Measurements from ENCODE around the gene MYO18B. TPM values are rescaled to one million over a fixed set of nuclear protein-coding genes. Genes with fewer than 3 reads are reported as not detected.

Gene MYO18B
- total RNA-seq, 1 donor from 2014 or later, result 17.6 TPM

DNA sequence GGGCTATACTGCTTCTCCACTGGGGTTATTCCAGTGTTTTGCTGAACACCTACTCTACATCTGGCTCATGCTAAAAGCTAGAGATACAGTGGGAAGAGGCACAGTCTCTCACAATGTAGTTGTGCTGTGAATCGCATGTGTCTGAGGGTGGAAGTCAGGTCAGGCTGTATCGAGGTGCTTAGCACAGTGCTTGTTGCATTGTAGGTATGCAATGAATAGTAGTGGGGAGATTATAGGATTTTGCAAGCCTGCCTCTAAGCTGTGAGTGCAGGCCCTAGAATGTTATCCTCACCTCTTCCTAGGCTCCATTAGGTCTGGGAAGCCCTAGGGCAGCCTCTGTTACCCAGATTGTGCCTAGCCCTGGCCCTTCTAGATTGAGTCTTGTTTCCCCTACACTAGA lies 37.4 kb downstream of the MYO18B start:
- no peak for DNase-seq

DNA sequence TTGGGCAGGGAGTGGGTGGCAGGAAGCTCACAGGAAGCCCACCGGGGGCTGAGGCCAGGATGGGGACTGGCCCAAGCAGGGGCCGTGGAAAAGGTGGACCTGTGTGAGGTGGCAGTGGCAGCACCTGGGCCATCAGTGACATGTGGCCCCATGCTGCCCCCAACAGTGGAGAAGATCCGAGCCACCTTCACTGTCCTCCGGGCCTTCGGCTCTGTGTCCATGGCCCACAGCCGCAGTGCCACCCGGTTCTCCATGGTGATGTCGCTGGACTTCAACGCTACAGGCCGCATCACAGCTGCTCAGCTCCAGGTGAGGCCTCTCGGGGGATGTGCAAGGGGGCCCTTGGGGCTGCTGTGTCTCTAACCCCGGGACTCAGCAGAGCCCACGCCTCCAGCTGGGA lies 37.9 kb downstream of the MYO18B start:
- DNase-seq, result no peak

DNA sequence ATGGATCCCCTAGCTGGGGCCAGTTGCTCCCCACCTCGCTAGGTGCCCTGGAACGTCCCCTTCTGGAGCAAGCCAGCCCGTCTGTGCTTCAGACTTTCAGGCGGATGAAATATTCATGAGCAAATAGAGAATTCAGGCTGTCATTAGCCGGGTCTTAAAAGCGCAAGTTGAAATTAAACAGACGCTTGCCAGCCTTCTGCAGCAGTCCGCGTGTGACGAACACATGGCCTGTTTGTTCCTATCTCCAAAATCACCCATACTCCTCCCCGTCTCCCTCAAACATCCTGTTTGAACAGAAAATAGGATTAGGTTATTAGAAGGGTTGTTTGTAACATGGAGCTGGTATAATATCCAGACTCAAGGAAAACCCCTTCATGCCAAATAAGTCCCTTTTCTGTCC lies 38.7 kb downstream of the MYO18B start:
- DNase-seq, result no peak

DNA sequence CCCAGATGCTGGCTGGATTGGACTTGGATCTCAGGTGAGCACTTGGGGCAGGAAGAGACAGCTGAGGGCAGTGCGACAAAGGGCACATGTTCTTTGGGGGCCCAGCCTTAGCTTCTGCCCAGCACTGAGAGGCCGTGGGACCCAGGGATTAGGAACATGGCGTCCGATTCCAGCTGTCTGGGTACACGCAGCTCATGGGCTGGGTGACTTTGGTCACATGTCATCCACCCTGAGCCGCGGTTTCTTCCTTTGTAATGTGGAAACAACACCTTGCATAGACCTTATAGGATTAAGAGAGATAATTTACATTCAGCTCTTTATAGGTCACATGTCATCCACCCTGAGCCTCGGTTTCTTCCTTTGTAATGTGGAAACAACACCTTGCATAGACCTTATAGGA lies 39.8 kb downstream of the MYO18B start:
- DNase-seq, result no peak

DNA sequence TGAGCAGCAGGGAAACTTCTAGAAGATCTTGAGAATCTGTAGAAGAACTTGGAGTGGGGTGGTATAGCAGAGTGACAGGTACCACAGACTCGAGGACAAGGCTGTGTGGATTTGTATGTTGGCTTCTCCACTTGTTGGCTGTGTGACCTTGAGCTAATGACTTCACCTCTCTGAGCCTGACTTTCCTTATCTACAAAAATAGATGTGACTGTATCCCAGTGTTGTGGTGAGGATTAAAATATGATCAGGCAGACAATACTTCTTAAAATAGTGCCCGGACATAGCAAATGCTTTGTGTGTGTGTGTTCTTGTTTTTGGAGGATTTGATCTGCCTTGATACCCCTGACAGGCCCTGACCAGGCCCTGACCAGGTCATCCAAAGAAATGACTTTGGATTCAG lies 40.8 kb downstream of the MYO18B start:
- DNase-seq, result no peak

DNA sequence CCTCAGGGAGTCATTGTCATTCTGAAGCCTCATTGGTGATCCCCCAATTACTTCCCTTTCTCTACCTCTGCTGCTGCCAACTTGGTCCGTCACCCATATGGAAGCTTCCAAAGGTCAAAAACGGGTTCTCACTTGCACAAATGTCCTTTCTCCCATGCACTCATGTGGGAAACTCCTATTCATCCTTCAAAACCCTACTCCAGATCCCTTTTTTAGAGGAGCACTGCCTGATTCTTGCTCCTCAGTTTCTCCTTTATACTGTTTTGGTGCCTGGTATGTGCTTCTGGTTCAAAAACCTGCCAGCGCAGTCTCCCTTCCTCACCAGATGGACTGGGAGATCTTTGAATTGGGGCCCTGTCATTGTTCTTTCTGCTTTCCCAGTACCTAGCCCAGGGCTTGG lies 41.9 kb downstream of the MYO18B start:
- DNase-seq, result no peak

DNA sequence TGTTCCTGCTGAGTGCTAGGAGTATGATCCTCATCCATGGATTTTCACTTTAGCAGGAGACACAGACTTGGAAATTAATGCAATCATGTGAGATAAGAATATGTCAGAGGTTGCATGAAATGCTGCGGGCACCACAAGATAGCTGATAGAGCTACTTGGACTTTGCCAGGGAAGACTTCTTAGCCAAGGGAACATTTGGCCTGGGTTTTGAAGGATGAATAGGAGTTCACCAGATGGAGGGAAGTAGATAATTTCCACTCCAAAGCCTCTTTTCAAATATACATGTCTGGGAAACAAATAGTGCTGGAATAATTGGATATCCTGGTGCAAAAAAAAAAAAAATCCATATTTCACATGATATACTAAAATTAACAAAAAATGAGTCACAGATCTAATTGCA lies 44.2 kb downstream of the MYO18B start:
- no peak for DNase-seq

DNA sequence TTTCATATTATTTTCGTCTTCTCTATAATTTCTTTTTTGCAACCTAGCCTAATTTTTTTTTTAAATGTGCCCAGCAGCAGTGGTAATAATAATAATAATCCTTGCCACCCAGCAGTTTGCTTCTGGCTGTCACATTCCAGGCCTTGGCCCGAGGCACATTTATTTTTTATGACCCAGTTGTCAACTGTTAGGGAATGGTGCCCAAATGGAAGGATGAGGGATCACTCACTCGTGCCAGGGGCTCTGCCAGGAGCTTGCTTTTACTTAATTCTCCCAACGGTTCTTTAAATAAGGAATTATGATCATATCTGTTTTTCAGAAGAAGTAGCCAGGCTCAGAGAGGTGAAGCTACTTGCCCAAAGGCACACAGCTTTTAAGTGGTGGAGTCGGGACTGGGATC lies 49.6 kb downstream of the MYO18B start:
- DNase-seq, result no peak

DNA sequence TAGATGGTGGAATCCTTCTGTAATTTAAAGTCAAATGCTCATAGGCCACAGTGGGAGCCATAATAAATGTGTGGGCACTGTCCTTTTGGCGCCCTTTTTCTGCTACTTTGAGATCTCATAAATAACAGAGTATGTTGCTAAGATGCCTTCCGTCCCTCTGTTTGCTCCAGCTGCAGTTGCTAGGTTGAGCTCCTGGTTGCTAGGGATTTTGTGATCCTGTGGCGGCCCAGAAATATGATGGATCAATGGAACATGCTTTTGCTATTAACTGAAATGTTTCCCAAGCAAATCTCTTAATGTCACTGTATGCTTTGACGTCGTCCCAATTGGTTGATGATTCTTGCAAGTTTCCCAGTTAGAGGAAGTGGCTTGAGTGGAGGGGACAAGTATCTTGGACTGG lies 53.5 kb downstream of the MYO18B start:
- no peak for DNase-seq

DNA sequence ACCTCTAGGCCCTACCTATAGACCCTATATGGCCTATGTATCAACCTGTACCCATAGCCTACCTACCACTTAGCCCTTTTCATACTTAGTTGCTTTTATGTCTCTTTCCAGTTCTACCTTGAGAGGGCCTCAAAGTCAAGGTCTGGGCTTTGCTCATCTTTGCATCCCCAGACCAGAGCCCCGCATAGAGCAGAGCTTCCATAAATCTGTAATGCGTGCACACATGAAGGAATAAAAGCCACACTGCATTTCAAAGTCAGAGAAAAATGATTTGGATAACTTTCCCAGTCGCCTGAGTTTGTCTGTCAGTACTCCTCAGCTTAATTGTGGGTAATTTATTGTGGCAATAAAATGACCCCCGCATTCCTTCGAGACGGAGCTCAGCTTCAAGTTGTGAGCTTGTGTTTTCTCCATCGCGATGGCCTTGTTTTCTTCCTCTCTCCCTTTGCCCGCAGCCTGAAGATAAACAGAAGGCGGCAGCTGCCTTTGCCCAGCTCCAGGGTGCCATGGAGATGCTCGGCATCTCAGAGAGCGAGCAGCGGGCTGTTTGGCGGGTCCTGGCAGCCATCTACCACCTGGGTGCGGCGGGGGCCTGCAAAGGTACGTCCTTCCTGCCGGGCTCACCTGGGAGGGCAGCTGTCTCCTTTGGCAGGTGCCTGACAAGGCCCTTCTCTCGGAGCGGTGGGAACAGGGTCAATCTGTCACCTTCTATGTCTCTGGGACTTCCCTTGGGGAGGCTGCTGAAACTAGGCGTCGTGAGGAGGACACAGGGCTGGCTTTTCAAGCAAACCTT lies 55.7 kb downstream of the MYO18B start:
- DNase-seq, result no peak

DNA sequence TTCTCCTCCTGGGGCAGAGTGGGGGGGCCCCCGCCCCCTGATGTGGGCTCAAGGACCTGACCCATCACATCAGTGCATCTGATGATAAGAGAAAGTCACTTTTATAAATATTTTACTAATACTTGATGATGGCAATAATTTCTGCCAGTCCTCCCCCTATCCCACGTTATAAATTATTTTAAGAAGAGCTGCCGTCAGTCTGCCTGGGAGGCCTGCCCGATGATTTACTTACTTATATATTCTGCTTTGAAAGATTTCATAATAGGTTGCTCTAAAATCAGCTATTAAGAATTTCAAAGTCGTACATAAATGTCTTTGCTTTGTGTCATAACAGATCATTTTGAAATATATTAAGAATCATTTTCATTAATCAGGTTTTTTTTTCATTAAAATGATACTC lies 58.8 kb downstream of the MYO18B start:
- no peak for DNase-seq

DNA sequence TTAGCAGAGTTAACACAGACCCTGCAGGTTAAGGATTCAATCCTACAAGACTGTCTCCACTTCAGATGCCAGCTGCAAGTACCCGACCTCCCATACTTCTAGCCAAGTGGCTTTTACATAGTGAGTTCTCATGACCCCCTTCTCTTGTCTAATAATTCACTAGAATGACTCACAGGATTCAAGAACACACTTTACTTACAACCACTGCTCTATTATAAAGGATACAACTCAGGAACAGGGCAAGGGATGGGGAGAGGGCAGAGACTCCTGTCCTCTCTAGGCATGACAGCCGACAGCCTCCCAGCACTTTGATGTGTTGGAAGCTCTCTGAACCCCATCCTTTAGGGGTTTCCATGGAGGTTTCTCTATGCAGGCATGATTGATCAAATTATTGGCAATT lies 60.0 kb downstream of the MYO18B start:
- DNase-seq, result no peak

DNA sequence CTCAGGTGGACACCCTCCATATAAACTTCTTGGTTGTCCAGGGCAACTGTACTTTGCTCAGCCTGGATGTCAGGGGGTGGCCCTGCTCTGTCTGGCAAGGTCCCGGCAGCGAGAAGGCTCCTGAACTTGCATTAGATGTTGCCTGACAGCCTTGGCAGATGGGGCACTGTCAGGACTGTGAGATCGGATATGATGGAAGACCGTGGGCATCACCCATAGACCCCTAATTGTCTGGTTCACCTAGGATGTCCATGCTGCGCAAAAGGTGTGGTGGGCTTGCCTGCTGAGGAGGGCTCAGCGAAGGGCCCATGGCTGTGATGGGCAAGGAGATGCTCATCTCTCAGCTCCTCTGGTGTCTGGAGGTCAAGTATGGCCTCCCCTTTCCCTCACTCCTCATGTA lies 62.7 kb downstream of the MYO18B start:
- DNase-seq, result no peak

DNA sequence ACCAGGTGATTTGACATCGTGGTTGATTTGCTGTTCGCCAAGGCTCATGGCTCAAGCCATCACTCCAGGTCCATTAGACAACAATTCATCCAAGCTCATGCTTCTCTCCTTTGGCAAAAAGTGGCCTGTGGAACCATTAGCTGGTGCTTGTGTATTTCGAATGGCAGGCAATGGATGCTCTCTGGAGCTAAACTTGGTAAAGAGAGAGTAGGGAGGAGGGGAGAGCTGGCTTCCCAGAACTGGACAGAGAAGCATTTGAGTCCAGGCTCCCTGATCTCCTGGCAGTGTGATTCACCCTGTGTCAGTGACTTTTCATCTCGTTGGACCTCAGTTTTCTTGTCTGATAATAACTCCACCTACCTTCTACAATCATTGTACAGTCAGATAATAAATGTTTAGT lies 64.6 kb downstream of the MYO18B start:
- DNase-seq, result no peak

DNA sequence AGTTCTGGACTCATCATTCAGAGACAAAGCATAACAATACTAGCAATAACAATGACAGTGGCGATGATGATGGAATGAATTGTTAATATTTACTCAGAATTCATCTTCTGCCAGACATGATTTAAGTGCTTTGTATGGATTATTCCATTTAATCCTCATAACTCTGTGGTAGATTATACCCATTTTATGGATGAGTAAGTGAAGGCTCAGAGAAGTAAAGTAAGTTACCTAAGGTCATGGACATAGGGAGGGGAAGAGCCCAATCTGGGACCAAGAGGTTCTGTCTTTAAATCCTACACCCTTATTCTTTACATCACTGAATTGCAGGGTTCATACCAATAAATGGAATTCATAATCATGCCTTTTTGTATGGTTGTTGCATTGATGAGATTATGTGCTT lies 72.7 kb downstream of the MYO18B start:
- DNase-seq, result no peak

DNA sequence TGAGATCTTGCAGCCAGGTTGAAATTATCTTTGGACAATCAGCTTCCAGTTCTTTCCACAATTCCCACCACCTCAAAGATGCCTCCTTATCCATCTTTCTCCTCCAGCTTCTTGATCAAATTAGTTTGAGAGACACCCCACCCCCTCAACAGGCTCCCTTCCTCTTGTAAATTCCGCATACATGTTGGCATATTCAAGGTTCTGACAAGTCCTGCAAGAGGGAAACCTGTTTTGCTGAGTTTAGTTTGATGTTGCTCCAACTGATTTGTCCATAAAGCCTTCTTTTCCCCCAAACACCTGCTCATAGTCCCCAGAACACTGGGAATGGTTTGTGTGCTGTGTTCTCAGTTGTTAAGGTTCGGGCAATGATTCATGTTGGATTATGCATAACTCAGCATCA lies 73.6 kb downstream of the MYO18B start:
- no peak for DNase-seq

DNA sequence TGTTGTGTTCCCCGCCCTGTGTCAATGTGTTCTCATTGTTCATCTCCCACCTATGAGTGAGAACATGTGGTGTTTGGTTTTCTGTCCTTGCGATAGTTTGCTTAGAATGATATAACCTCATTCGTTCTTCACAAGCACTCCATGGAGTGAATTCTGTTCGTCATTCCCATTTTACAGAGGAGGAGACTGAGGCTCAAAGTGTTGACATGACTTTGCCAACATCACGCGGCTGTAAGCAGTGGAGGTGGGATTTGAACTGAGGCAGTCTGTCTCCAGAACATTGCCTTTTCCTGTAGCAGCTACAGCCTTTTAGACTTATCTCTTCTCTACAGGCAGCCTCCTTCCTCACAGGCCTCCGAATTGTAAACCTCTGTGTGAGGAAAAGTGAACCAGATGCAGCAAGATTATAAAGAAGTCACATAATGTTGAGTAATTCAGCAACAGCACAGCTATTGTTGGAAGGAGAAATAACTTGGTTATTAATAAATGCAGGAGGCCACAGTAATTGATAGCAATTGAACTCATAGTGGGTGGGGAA lies 74.6 kb downstream of the MYO18B start:
- no peak for DNase-seq

DNA sequence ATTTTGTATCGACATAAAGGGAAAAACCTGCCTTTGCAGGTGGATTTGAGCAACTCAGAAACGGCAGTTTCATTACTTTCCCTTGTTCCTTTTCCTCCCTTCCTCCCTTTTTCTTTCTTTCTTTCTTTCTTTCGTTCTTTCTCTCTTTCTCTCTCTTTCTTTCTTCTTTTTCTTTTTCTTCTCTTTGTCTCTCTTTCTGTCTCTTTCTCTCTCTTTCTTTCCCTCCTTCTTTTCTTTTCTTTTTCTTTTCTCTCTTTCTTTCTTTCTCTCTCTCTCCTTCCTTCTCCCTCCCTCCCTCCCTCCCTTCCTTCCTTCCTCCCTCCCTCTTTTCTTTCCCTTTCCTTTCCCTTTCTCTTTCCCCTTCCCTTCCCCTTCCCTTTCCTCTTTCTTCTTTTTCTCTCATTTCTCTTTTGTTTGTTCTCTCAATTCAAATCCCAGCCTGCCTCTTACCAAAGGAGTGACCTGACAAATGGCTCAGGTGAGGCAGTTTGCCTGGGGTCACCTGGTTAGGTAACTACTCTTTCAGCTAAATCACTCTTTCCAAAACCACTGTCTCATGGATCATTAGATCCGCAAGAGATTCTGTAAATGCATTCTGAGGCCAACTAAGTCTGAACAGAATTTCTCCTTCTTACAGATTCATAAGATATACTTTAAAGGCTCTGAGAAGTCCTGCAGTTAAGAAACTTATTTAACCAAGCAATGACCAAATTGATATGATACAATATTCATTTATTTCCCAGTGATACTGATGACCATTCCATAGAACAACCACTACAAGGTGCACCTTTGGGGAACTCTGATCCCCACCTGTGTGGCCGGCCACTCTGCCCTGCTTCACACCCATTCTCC lies 75.3 kb downstream of the MYO18B start:
- DNase-seq, result no peak

DNA sequence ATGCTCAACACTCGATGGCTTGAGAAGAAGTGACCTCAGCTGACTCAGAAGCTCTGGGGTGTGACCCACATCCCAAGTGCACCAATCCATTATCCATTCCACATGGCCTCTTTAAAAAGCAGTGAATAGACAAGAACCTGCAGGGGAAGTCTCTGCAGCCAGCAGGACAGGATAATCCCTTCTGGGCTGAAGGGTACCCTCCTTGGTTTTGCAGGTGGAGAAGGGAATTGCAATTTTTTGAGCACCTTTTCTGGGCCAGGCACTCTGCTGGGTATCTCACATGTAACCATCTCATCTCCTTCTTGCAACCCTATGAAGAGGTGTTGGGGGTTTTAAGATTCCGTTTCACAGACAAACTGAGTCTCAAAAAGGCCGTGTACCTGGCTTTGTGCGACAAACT lies 76.6 kb downstream of the MYO18B start:
- DNase-seq, result no peak

DNA sequence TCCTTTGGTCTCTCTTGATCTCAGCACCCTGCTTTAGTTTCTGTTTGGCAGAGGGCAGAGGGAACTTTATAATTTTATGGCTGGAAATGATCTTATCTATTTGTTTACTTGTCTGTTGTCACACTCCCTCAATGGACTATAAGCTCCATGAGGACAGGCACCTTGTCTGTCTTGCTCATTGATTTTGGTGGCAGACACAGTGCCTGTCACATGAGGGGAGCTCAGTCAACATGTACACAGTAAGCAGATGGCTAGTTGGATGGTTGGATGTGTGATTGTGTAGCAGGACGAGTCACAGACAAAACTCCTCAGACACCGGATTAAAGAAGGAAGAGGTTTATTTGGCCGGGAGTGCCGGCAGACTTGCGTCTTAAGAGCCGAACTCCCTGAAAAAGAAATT lies 80.4 kb downstream of the MYO18B start:
- no peak for DNase-seq

DNA sequence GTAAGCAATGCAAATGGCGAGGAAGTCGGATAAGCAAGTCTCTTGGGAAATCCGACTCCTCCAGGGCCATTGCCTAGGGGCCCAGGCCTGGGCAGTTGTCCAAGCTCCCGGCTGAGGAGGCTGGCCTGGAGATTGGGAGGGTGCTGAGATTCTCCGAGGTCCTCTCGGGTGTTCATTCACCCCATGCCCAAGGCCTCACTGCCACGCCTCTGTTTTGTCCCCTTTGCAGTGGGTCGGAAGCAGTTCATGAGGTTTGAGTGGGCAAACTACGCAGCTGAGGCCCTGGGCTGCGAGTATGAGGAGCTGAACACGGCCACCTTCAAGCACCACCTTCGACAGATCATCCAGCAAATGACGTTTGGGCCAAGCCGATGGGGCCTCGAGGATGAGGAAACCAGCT lies 81.3 kb downstream of the MYO18B start:
- DNase-seq, result no peak

DNA sequence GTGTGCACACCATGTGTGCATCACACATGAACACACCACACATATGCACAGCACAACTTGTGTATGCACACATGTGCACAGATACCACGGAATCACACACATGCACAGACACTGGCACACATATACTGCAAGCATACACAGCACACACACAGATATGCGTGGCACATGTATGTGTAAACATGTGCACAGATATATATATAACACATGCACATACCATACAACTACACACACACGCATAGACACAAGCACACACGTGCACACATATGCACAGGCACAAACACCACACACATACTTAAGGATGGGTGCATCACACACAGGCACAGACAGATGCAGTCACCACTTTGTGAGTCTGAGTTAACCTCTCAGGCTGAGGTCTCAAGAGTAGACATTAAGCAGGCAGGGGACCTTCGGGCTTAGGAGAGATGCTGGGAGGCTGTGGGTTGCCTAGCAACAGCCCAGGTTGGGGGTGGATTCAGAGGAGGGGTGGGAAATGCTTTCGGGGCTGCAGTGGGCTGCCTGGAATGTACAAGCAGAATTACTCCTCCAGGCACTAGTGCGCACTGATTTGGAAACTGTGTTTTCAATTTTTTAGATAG lies 82.9 kb downstream of the MYO18B start:
- no peak for DNase-seq

DNA sequence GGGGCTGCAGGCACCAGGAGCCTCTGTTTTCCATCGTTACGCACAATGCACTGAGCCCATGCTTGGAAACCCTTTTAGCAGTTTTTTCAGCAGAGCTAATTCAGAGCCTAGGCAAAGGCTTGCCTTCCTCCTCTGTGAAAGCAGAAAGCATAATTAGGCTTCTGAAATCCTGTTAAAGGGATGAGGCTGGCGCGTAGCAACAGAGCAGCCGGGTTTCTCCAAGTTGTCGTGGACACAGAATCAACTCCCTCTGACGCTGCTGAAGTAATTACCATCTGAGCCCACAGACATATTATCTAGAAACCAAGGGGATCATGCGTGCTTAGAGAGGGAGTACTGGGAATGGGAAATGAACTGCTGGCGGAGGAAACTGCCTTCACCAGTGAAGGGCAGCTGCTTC lies 85.4 kb downstream of the MYO18B start:
- DNase-seq, result no peak
